Mesothelial cell of epicardium (in vitro differentiated cells): ENCODE measurements around the gene ST6GAL1. TPM values are rescaled to one million over a fixed set of nuclear protein-coding genes. Genes with fewer than 3 reads are reported as not detected.
A peak's percentile ranks its signal among the peaks of the same experiment; 100 is the strongest.

Source experiments
- DNase-seq, 2 experiments: peaks; one replicate each; pipeline ENCODE4 v3.0.0; 2021; ENCODE audit warnings: low spot score in 2 of 2; ENCODE audit not compliant: unreplicated experiment in 2 of 2
- H3K27ac Mint-ChIP-seq: 2 replicates; pipeline ENCODE4 v1.8.0; 2021; ENCODE audit warnings: mixed read lengths
- H3K27me3 Mint-ChIP-seq: 2 replicates; pipeline ENCODE4 v1.8.0; 2021; ENCODE audit warnings: low read depth, mixed read lengths
- H3K36me3 Mint-ChIP-seq: 2 replicates; pipeline ENCODE4 v1.8.0; 2021; ENCODE audit warnings: mixed read lengths
- H3K4me1 Mint-ChIP-seq: 2 replicates; pipeline ENCODE4 v1.8.0; 2021; ENCODE audit warnings: mixed read lengths
- H3K4me3 Mint-ChIP-seq: 2 replicates; pipeline ENCODE4 v1.8.0; 2021; ENCODE audit warnings: mild to moderate bottlenecking, moderate library complexity, mixed read lengths
- H3K9me3 Mint-ChIP-seq: 2 replicates; pipeline ENCODE4 v1.8.0; 2021; ENCODE audit warnings: mixed read lengths
- total RNA-seq: library from RNA; stranded (reverse); gene quantifications from 3 replicates; pipeline ENCODE4 v1.2.1, GENCODE V29; 2021
- TF ChIP-seq, protein P1 (sequence below): fragments of 200-600 bp; sonication (generic); IDR thresholded peaks from one replicate; pipeline ENCODE4 v1.5.0; 2021; ENCODE audit warnings: antibody characterized with exemption; ENCODE audit not compliant: unreplicated experiment

Gene ST6GAL1
- total RNA-seq, 1 donor from 2014 or later, result 50.3 TPM

DNA sequence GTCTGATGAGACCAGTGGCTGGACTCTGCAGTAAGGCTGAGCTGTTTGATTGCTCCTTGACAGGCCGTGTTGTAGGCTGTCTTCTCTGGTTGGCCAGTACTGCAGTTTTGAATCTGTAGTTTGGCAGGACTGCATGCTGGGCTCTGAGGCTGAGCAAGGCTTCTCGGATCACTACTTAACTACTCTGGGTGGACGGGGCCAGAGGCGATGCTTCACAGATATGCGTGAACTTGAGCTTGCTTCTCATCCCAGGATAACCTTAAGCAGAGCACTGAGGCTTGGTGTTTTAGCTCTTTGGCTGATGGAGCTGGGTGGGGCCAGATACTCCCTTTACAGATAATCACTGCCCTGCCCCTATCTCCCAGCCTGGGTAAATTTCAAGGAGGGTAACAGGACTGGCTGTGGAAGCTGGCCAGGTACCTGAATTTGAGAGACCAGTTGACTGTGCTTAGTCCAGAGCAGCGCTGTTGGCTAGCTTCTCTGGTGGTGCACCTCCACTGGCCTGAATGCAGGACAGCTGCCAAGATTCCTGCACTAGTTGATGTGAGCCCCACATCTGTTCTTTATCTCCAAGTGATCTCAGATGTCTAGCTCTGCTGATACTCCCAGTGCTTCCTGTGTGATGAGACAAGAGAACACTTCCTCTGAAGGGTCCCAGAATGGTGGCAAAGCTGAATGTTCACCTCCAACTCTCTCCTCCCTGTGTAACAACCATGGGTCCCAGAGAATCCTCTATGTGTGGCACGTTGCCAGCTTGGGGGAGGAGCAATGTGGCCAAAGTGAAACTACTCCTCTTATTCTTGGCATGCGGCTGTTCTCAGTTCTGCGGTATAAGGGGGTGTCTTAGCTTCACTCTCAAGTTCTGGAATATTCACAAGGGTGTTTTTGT is 171.1 kb downstream of the ST6GAL1 start:
- Mint-ChIP-seq H3K9me3 (peaks cover 37% of the 10 kb centered on the region), H3K27me3 (no peaks in the 10 kb centered on the region)

DNA sequence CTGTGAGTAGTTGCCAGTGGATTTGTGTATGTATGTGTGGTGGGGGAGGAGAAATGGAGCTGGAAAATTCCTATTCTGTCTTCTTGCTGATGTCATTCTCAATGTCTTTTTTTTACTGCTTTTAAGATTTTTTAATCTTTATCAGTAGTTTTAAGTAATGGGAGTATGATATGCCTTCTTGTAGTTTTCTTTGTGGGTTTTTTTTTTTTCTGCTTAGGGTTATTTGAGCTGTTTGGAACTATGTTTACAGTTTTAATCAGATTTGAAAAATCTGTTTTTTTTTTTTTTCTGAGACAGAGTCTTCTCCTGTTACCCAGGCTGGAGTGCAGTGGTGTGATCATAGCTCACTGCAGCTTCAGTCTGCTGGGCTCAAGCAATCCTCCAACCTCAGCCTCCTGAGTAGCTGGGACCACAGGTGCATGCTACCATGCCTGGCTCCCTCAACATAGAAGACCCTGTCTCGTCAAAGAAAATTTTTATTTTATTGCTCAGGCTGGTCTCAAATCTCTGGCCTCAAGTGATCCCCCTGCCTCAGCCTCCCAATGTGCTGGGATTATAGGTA is 171.8 kb downstream of the ST6GAL1 start:
- Mint-ChIP-seq H3K4me3 (peak overlapping the region; percentile 58), H3K27ac (peak overlapping the region; percentile 95), H3K27me3 (no peaks in the 10 kb centered on the region), H3K36me3 (no peaks in the 10 kb centered on the region), H3K9me3 (peaks cover 29% of the 10 kb centered on the region), H3K4me1 (peaks cover 14% of the 10 kb centered on the region)
- TF ChIP-seq, protein P1, sequence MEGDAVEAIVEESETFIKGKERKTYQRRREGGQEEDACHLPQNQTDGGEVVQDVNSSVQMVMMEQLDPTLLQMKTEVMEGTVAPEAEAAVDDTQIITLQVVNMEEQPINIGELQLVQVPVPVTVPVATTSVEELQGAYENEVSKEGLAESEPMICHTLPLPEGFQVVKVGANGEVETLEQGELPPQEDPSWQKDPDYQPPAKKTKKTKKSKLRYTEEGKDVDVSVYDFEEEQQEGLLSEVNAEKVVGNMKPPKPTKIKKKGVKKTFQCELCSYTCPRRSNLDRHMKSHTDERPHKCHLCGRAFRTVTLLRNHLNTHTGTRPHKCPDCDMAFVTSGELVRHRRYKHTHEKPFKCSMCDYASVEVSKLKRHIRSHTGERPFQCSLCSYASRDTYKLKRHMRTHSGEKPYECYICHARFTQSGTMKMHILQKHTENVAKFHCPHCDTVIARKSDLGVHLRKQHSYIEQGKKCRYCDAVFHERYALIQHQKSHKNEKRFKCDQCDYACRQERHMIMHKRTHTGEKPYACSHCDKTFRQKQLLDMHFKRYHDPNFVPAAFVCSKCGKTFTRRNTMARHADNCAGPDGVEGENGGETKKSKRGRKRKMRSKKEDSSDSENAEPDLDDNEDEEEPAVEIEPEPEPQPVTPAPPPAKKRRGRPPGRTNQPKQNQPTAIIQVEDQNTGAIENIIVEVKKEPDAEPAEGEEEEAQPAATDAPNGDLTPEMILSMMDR, result no peak
- no peak for DNase-seq

More for the DNA sequence above, 171.1 kb downstream of the ST6GAL1 start:
- Mint-ChIP-seq H3K36me3 (peaks cover 2% of the 10 kb centered on the region), H3K4me1 (peaks cover 14% of the 10 kb centered on the region), H3K4me3 (peak overlapping the region; percentile 58), H3K27ac (peak overlapping the region; percentile 95)
- TF ChIP-seq, protein P1, result no peak
- DNase-seq, result peak; percentile 34 to 71

DNA sequence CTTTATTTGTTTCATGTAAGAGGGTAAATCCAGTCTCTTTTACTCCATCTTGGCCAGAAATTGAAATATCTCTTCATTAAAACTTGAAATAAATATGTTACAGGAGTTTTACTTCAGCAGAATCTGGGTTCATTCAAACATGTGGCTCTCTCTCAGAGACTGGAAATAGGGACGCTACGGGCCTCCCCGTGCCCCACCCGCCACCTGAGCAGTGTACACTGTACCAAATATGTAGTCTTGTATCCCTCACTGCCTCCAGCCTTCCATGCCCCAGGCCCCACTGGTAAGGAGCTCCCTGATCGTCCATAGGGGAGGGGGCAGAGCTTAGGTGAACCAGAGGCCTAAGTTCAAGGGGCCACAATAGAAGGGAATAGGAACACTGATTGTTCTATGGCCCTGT is 172.9 kb downstream of the ST6GAL1 start:
- Mint-ChIP-seq H3K27me3 (no peaks in the 10 kb centered on the region), H3K36me3 (no peaks in the 10 kb centered on the region), H3K4me1 (peaks cover 14% of the 10 kb centered on the region), H3K4me3 (no peak overlapping the region), H3K27ac (no peak overlapping the region), H3K9me3 (peaks cover 18% of the 10 kb centered on the region)
- TF ChIP-seq, protein P1, result no peak
- no peak for DNase-seq

DNA sequence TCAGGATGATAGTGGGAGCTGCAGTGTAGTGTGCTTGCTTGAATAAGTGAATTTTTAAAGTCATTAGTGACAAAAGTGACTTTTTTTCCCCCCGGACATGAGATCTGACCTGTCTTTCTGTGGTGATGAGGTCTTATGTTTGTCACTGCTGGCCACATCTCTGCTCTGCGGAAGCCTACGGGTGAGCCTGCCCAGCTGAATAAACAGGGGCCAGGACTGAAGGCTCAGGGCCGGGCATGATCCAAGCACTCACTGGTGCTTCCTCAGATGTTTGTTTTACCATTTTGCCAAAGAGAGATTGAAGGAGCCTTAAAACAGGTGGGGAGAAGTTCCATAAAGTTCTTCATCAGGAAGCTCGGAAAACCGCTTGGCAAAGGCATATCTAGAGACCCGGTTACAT is 174.0 kb downstream of the ST6GAL1 start:
- H3K27me3 Mint-ChIP-seq, result no peaks in the 10 kb centered on the region

DNA sequence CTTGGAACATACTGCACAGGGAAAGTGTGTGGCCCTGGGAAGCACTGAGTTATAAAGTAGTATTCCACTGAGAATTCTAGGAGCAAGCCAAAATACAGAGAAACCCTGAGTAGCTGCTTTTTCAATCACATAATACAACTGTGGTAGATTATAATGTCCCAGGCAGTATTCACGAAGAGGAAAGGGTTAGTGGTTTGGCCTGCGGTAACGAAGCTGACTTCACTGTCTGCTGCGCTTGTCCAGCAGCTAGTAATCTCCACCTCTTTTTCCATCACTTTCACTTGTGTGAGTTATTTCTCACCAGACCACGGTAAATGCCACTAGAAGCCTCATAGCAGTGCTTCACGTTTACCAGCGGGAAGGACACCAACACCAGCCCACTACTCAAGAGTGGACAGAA is 174.6 kb downstream of the ST6GAL1 start:
- Mint-ChIP-seq H3K27ac (no peak overlapping the region), H3K27me3 (no peaks in the 10 kb centered on the region), H3K4me1 (peaks cover 14% of the 10 kb centered on the region), H3K4me3 (no peak overlapping the region), H3K36me3 (no peaks in the 10 kb centered on the region), H3K9me3 (peaks cover 2% of the 10 kb centered on the region)
- DNase-seq, result no peak
- TF ChIP-seq, protein P1, result no peak

More for the DNA sequence above, 174.0 kb downstream of the ST6GAL1 start:
- Mint-ChIP-seq H3K9me3 (peaks cover 8% of the 10 kb centered on the region), H3K36me3 (no peaks in the 10 kb centered on the region), H3K4me3 (no peak overlapping the region), H3K4me1 (peaks cover 14% of the 10 kb centered on the region), H3K27ac (no peak overlapping the region)
- TF ChIP-seq, protein P1, result no peak
- DNase-seq, result no peak
